ENCODE data around the gene ENOX1.
A peak's percentile ranks its signal among the peaks of the same experiment; 100 is the strongest.

The ENOX1 gene

DNA sequence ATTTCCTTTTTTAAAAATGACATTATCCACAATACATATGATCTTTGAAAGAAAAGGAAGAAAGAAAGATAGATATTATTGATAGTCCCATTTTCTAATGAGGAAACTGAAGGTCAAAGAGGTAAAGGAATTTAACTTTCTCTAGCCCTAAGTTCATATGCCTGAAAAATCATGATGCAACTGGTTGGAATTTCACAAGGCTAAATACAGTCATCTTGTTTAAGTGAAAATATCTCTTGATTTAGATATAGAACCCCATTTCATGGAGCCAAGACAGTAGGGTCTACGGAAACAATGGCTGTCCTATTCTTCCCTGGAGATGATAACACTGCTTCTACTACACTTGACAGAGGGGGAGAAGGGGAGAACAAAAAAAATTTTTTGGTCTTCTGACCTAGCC is 397.2 kb downstream of the ENOX1 start:
- no peak for DNase-seq

DNA sequence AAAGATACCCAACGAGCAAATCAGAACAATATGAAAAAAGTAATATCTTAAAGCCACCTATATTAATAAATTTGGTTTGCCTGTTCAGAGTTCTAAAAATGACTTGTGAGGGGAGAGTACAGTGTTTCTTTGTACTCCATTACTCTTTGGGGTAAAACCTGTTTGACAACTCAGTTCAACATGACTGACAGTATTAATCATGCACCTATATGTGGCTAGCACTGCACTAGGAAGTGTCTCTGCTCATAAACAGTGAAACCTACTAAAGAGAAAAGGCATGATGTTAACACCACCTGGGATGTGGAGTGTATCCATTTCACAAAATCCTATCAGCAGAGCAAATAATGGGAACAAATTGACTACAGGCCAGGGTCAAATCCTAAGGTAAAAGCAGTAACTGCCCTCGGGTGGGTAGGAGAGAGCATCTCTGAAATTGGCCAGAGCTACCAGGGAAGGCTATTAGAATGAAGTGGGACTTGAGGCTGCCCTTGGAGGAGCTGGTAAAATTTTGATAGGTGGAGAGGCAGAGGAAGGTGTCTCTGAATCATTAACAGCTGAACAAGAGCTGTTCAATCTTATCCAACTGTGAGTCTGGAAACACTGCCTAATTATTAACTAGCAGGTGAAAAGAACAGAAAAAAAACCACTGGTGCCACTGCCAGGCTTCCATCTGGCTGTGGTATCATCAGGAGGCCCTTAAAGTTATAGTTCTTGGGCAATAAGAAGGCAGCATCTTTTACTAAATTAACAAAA is 398.3 kb downstream of the ENOX1 start:
- DNase-seq: no peak

DNA sequence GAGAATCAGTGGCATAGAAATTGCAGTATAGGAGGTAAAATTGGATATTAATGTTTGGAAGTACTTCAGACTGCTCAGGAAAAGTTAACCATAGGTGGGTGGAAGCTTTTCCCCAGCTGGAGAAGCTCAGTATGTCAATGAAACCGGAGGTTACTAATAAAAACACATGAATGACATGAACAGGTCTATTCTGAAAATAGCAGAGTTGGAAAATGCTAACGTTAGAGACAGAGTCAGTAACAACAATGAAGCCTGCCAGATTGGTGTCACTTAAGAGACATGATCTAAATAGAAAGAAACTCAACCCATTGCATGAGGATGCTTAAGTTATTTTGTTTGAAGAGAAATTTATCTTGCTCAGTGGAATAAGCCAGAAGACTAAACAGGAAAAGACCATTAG is 398.9 kb downstream of the ENOX1 start:
- no peak for DNase-seq

DNA sequence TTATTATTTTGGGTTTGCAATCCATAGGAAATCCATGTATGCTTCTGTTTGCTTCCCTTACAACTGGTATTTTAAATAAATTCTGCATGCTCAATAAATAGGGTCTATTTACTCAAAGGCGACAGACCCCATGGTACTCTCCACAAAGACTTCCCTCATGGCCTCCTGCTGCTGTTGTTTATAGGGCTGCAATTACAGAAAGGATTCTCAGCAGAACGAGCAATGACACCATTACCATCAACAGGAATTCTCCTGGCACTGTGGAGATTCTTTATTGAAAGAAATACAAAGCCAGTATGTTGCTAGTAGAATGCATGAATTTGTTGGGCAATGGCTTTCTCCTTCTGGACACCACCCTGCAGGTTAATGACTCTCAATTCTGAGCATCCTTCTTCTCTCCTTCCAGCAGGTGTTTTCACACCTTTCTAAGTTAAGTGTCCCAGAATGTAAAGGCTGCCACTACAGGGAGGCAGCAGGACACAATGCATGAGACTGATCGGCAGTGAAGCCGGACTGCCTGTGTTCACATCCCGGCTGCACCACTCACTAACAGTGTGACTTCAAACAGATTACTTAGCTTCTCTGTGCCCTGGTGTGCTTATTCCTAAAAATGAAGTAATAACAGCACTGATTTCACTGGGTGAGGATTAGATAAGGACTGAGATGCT is 403.1 kb downstream of the ENOX1 start:
- DNase-seq: no peak

DNA sequence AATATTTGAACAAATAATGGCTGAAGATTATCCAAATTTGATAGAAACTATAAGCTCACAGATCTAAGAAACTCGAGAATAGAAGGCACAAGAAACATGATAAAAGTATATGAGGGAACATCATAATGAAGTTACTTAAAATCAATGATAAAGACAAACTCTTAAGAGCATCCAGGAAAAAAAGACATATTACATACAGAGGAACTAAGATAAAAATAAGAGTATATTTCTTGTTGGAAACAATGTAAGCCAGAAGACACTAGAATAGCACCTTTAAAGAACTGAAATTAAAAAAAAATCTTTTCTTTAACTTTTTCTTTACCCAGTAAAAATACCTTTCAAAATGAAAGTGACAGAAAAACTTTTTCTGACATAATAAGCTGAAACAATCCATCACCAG is 407.0 kb downstream of the ENOX1 start:
- DNase-seq: no peak

DNA sequence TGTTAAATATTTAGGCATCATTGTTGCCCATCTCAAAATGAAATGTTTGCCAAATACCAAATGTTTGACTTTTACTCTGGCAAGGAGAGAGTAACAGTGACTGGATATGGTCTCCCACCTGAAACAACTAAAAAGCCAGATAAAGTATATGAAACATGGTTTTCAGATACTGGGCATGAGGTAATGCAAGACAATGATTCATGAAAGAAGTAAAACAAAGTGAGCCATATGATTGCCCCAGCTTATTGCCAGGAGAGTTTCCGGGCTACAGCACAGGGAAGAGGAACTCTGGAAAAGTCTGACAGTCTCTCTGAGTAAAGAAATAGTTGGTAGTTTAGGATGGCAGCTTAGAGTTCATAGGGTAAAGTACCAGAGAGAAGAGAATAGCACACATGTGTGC is 408.8 kb downstream of the ENOX1 start:
- no peak for DNase-seq

DNA sequence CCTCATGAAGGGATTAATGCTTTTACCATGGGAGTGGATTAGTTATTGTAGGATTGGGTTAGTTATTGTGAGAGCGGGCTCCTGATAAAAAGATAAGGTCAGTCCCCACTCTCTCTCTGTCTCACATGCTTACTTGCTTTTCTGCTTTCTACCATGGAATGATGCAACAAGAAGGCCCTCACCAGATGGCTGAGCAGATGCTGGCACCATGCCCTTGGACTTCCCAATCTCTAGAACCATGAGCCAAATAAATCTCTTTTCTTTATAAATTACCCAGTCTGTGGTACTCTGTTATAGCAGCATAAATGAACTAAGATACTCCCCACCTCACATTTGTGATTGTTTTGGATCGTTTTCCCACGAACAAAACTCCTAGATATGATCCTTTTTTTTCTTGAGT is 409.6 kb downstream of the ENOX1 start:
- DNase-seq: peak in 2 of 56 donors; percentile 11 to 23

DNA sequence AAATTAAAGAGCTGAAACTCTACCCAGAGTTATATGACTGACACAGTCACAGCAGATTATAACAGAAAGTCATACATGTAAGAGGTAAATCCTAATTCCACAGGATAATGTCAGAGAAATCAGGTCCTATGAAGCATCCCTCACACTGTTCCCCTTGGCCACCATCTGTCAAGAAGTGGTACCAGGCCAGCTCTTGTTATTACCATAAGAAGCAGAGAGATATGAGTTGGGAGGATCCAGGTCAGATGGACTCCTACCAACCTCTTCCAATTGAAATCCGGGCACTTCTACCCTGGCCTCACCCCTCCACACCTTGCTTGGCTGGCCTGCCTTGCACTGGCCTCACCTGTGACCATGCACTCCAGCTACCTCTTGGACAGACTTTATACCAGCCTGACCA is 410.2 kb downstream of the ENOX1 start:
- no peak for DNase-seq

DNA sequence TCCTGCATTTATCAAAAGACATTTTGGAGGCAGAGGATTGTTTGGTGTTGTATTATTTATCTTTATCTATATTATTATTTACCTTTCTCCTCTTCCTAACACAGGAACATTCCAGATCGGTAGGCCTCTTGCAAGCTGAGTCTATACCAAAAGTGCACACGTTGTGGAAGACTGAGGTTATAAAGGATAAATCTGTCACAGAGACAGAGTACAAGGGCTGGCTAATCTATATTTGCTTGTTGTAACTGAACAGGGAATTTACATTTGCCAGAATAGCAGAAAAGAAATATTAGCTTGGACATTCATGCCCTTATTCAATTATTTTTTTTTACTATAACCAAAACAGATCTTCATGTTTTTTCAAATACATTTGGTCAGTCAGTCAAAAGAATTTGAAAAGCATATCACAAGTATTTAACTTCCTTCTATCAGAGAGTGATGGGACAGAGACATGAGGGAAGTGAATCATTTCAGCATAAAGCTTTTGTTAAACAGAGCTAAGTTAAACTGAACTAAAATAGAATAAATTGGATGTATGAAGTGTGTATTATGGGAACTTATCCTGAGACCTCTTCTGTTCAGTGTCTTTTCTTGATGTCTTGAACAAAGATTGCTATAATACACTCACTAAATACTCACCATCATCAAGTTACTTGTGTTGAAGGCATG is 410.8 kb downstream of the ENOX1 start:
- DNase-seq: no peak

DNA sequence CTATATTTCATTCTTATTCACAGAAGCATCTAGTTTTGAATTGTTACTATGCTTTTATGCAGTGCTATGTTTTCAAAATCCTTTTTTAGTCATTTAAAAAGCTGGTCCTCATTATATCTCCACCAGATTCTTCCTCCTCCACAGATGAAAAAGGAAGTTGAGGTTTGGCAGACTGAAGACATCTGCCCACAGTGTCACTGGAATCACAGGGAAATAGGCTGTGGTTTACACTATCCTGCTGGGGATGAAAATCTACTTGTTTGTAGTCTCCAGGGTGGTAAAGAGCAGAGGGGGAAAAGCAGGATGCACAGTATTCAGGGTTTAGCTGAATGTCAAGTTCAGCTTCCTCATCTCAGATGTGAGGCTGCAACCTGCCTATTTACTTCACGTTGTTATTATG is 412.2 kb downstream of the ENOX1 start:
- no peak for DNase-seq

DNA sequence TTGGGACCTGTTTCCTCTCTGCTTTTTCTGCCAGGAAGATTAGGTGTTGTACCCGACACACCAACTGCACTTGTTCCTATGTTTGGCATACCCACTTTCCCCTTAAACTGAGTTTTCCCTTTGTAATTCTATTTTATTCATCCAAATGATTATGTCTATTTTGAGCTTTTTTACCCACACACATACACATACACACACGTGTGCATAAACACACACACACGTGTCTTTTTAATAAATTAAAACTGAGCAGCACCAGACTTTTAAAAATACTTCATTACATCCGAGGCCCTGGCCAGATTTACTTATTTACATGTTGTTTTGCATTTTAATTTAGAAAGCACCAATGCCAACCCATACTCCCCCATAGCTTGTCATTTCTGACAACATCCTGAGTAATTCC is 413.4 kb downstream of the ENOX1 start:
- no peak for DNase-seq

DNA sequence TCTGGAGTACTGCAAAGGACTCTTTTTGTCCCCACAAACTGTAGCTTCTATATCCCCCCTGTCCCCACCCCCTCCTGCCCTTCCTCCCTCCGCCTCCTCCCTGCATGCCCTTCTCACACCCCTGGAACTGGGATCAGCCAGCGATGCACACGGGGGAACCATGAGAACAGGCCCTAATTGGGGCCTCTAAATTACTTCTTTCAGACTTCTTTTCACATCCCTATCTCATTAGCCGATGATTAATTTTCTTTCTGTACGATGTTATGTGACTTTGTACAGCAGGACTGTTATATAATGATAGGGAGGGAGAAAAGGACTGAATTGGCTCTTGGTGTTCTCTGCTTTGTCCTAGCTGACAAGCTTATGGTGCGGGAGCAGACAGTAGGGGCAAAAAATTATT is 415.9 kb downstream of the ENOX1 start:
- DNase-seq: no peak

DNA sequence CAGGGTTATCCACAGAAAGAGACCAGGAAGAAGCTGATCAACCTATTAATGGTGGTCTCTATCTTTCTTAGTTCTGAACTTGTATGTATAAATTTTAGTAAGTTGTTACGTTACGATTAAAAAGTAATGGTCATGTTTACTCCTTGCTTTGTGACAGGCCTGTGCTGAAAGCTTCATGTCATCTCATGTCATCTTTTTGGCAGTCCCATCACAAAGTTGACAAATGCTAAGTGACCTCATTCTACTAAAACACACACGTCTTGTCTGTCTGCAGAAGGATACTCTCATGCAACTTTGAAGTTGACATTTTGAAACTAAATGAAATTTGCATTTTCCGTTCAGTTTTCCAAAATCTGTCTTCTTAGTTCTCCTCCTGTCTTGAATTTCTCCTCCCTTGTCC is 417.5 kb downstream of the ENOX1 start:
- no peak for DNase-seq

DNA sequence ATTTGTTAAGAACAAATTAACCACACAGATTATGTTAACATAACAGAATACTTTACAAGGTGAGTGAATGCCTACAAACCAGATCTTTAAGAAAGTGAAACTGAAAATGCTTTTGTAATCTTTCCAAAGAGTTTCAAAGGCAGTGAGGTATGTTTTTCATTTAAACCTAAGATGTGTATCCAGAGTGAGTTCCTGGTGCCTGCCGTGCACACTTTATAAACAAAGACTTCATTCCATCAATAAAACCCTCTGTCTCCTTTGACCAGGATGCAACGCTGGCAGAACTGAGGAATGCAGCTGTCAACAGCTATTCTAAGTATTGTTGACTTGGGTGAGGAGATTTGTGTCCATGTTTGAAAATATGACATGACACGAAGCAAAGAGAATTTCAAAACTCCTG is 418.8 kb downstream of the ENOX1 start:
- DNase-seq: no peak

DNA sequence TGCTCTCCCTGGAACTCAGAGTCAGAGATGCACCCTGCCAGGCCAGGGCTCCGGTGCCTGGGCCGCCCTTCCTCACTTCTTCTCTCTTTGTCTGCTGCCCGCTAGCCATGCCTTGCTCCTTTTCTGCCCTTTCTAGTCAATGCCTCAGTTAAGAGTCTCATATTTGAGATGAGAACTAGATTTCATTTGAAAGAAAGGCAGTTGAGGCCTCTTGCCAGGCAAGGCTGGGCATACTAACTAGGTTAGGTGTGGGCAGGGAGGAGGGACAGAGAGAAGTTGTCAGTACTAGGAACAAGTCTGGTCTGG is 421.8 kb downstream of the ENOX1 start:
- DNase-seq: no peak

DNA sequence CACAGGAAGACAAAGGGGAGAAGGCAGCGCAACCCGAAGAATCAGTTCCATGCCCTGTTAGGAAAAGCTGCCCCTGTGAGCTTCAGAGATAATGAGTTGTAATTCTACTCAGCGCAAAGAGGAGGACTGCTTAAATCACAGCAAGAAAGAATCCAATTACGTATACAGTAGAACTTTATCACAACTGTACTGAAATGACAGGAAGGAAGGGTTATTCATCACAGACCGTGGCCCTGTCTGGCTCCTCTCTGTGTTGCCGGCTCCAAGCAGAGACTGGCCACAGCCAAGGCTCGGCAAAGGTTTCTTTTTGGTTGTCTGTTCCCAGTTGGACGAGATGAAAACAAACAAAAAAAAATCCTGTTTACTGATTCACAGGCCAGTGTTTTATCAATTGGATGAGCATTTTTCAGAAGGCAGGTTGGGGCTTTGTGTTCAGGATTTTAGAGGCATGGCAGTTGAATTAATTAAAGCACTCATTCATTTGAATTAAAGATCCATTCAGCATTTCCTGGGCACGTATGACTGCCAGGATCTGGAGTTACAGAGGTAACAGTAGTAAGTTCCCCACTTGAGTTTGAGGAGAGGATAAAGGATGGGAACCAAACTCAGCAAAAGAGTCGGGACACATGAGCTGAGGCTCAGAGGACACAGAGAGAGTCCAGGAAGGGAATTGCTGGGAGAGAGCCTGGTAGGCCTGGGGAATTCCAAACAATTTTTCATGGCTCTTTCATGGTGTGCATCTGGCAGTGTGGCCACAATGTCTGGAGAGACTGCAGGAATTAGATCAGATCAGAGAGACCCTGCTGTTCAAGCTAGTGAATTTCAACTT is 422.3 kb downstream of the ENOX1 start:
- peak in 8 of 56 donors; percentile 7 to 48 (median 27) for DNase-seq

DNA sequence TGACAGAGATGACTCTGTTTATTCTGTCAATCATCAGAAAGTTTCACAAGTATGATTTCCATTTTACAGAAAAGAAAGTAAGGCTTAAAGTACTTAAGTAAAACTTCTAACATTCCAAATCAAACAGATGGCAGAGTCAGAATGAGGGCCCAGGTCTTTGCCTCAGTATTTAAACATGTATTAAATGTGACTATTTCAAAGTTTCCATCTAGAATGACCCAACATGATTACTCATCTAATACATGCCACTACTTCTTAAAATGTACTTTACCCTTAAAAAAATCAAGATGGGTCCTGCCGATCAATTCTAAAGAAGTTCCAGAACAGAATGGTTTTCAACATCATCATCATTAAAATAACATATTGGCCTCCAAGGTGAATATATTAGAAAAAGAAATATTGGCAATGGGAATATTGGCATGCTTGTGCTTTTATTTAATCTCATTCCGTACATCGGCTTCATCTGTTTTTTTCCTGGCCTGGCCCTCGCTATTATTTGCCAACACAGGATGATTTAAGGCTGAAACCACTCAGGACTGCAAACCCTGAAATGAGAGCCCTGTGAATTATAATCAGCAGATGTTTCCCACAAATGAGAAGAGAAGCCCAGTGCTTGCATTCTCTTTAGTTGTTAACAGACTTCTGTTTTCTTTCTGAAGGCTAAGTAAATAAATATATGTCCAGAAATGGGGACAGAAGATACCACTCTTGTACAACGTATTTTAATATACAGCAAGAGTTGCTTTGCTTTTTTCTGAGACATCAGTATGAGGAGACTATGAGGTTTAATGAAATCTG is 423.4 kb downstream of the ENOX1 start:
- no peak for DNase-seq

DNA sequence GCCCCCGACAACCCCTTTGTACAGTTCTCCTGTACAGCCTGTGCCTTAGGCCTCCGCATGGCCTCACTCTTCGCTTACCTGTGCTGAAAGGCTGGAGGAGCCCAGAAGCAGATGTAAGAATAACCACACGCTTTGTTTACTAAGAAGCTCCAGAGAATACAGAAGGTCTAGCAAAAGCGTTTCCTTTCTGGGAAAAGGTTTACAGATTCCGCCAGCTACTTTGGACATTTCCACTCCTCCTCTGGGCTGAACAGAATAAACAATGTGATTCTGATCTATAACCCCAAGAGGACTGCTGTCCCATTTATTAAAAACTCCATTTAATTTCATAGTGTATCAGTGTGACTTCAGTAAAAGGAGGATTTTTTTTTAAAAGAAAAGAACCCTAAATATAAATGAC is 424.2 kb downstream of the ENOX1 start:
- DNase-seq: no peak

DNA sequence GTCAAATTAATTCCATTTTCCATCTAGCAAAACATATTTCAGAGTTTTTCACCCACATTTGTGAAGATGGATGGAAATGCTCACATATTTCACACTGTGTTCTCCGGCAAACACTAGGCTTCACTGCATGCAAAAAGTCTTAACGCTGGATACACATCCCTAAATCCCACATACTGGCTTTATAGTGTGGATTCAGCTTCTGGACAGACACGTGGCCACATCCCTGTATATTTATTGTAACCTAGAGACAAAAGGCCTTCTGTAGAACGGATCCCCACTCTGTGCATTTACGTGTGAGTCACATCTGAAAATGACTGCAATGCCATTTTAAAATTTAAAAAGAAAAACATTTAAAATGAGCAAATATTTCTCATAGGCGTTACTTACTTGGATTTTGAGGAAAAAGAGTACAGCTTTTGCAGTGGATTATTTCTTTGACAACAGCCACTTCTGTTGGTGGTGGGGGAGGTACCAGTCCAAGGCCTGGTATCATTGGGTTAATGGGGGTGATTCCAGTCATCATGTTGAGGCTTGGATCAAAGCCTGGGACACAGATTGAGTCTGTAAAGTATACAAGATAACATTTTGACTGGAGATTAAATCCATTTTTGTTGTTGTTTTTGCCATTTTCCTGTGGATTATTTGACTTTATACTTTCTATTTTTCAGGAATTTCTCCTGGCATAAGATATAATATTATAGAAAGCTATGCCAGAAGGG is 425.7 kb downstream of the ENOX1 start:
- no peak for DNase-seq

DNA sequence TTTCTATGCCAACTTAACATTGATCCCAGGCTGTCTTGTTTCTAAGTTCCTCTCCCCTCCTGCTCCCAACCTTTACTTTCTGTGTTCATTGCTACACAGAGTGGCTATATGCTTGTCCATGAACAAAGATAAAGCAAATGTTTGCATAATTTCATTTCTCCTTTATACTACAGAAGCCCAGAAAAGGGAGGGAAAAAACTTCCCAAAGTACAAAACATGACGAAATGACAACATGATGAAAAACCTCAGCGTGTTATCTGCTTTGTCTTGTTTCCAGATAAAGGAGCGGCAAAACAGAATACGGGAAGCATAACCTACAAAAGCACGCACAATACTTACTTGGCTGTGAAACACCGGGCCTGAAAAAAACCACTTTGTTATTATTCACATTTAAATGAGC is 426.6 kb downstream of the ENOX1 start:
- no peak for DNase-seq

DNA sequence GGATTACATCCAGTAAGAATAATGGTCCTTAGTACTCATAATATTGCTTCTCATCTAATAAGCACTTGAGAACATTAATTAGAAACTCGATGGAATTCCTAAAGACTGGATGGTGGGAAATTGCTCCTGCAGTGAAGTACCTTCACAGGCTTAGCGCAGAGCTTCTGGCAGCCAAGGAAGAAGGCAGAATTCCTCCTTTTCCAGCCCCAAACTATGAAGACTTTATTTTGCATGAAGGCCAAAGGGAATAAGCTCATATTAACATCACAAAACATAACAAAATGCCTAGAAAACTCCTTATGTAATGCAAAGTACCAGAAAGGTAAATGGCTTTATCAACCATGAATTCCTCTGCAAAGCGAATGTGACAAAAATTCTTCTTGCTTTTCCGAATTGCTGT is 427.2 kb downstream of the ENOX1 start:
- no peak for DNase-seq

All from amygdala (tissue), 56 donors.